Body of pancreas (tissue), 4 donors: ENCODE measurements around the gene TRIM10. TPM values are rescaled to one million over a fixed set of nuclear protein-coding genes. Genes with fewer than 3 reads are reported as not detected.

ENCODE experiments used
- ATAC-seq: fragments of 150-250 bp; one replicate; pipeline ENCODE4 v1.9.1; 2016
- DNase-seq, 4 donors: peaks; one replicate each; pipeline ENCODE4 v3.0.0-alpha.2; 2019
- H3K27ac ChIP-seq, 4 donors: fragments of 200-600 bp; sonication (generic); 1 replicate in 3 of 4; 2 replicates in 1 of 4; pipeline versions ENCODE4 v1.5.1 to v1.6.1; 2016 to 2019; ENCODE audit warnings: mild to moderate bottlenecking in 1 of 4, mixed read lengths in 1 of 4, moderate library complexity in 1 of 4
- H3K27me3 ChIP-seq, 2 donors: fragments of 200-600 bp; sonication (generic); one replicate each; pipeline ENCODE4 v1.6.0; 2016; ENCODE audit warnings: mild to moderate bottlenecking in 1 of 2
- H3K36me3 ChIP-seq, 2 donors: fragments of 200-600 bp; sonication (generic); replicated peaks in 1 of 2; 2 replicates each; pipeline ENCODE4 v1.5.1; 2016; ENCODE audit warnings: low read depth in 2 of 2; ENCODE audit not compliant: insufficient read depth in 1 of 2
- H3K4me1 ChIP-seq: fragments of 200-600 bp; sonication (generic); one replicate; pipeline ENCODE4 v1.6.0; 2016
- H3K4me3 ChIP-seq, 2 donors: fragments of 200-600 bp; sonication (generic); 1 replicate in 1 of 2; 2 replicates in 1 of 2; pipeline ENCODE4 v1.5.1; 2016 to 2019
- H3K9me3 ChIP-seq, 3 donors: fragments of 200-600 bp; sonication (generic); 1 replicate in 2 of 3; 2 replicates in 1 of 3; pipeline ENCODE4 v1.5.1; 2016
- POLR2A ChIP-seq, 3 donors: fragments of 450-650 bp; IDR thresholded peaks; one replicate each; pipeline ENCODE4 v1.6.1; 2016; ENCODE audit warnings: antibody characterized with exemption in 3 of 3, mild to moderate bottlenecking in 2 of 3
- WGBS, 2 donors: methylation state at CpG; one replicate each; pipeline ENCODE4 v1.1.5; 2017; 5-methylcytosine and 5-hydroxymethylcytosine counted together
- intact Hi-C: fragments of 100-400 bp; cut with DNase I; formaldehyde crosslinking; loops from one replicate; pipeline ENCODE4 v1.15.1; 2023
- total RNA-seq, 2 donors: library from RNA; depleted of rRNA; stranded (reverse); fragments of >200 nt; gene quantifications; one replicate each; pipeline ENCODE4 v1.1.0, GENCODE V29; 2016
- TF ChIP-seq, protein P1 (sequence below), 7 experiments: fragments of 450-650 bp in 4 of 7; fragments of 200-600 bp in 3 of 7; sonication (generic) in 3 of 7; IDR thresholded peaks; one replicate each; pipeline ENCODE4 v1.5.1; 2016 to 2019; ENCODE audit warnings: antibody characterized with exemption in 7 of 7

The TRIM10 gene
- total RNA-seq, 2 donors from 2014 or later = not detected

DNA sequence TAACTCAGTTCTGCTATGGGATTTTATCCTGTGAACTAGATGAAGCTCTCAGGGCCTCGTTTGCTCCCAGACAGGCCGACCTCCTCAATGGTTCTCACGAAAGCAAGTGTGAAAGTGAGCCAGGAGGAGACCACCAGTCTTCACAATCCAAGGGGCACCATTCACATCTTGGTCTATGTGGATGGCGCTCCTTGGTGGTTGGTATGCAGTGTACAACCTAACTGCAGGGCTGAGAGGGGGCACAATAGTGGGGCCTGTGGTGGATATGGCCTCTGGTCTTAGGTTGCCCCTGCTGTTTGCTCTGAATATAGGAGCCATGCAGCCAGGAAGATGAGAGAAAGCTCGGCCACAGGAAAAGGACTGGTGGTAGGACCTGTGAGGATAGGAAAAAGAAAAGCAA, 27.5 kb upstream of the TRIM10 start:
- H3K27me3 ChIP-seq = no peaks in the 10 kb centered on the region
- no peak overlapping the region for H3K4me3 ChIP-seq
- peaks cover 13 to 25% of the 10 kb centered on the region in 2 donors for H3K36me3 ChIP-seq
- no peaks in the 10 kb centered on the region for H3K4me1 ChIP-seq
- TF ChIP-seq, protein P1, sequence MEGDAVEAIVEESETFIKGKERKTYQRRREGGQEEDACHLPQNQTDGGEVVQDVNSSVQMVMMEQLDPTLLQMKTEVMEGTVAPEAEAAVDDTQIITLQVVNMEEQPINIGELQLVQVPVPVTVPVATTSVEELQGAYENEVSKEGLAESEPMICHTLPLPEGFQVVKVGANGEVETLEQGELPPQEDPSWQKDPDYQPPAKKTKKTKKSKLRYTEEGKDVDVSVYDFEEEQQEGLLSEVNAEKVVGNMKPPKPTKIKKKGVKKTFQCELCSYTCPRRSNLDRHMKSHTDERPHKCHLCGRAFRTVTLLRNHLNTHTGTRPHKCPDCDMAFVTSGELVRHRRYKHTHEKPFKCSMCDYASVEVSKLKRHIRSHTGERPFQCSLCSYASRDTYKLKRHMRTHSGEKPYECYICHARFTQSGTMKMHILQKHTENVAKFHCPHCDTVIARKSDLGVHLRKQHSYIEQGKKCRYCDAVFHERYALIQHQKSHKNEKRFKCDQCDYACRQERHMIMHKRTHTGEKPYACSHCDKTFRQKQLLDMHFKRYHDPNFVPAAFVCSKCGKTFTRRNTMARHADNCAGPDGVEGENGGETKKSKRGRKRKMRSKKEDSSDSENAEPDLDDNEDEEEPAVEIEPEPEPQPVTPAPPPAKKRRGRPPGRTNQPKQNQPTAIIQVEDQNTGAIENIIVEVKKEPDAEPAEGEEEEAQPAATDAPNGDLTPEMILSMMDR (IDR thresholded peaks at IDR 0.05) = no peak
- TF ChIP-seq POLR2A (IDR thresholded peaks at IDR 0.05) = no peak
- intact Hi-C loops = no loop called here
- 94 to 98% methylated on average over 5 of the region's 5 CpGs for WGBS, 2 donors
- H3K27ac ChIP-seq = no peak overlapping the region
- ATAC-seq (no peak), DNase-seq (no peak)
- H3K9me3 ChIP-seq = no peaks in the 10 kb centered on the region

DNA sequence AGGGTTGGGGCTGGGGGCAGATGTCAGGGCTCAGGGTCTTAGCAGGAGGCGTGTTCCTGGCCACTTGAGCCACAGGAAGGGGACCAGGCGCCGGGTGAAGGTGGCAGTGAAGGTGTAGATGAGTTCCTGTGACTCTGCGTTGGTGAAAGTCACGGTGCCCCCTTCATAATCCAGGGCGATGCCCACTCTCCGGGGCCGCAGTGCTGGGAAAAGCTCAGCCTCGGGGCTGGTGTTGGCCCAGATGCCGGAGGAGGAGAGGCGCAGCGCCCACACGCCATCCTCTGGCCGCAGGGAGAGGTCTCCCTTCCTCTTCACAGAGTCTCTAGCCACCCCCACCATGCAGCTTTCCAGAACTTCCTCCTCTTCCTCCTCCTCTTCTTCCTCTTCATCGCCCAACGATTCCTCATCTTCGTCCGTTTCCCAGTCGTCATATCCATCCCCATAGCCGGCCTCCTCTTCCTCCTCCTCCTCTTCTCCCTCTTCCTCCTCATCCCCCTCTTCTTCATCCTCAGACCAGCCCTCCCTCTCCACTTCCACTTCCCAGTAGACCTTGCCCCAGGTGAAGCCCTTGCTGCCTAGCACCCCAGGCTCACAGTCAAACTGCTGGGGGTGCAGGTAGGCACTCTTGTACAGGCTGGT, 25.0 kb upstream of the TRIM10 start:
- ATAC-seq = no peak
- WGBS, 2 donors = 91 to 93% methylated on average over 18 to 20 of the region's 20 CpGs

DNA sequence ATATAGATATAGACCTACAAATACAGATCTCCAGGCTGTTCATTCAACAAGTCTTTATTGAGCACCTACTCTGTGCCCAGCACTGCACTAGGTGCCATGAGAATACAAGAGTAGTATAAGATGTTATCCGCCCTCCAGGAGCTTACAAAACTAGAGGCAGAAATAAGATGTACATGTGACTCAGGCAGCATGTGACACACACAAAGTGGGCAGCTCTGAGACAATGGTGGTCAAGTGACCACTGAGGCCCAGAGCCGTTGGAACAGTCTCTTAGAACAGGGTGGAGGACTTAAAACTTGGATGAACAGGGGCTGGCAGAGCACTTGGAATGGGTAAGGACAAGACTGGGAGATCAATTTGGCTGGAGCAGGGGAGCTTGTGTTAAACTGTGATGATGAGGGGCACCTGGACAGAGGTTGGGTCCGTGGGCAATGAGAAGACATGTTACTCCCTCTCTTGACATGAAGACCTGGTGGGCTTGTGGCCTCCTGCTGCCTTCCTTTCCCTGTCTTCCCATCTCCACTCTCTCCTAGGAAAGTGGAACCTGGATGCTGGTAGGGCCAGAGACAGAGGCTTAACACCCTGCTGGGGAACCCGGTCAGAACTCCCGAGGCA, 23.5 kb upstream of the TRIM10 start:
- no peak for TF ChIP-seq POLR2A (IDR thresholded peaks at IDR 0.05)
- TF ChIP-seq, protein P1 (IDR thresholded peaks at IDR 0.05) = no peak
- Histone ChIP-seq H3K4me1 (no peaks in the 10 kb centered on the region), H3K4me3 (no peak overlapping the region), H3K36me3 (peaks cover 13 to 19% of the 10 kb centered on the region in 2 donors), H3K9me3 (no peaks in the 10 kb centered on the region), H3K27me3 (no peaks in the 10 kb centered on the region), H3K27ac (no peak overlapping the region)
- intact Hi-C loops = no loop called here
- 88% methylated on average over 5 of the region's 5 CpGs for WGBS, 2 donors
- DNase-seq = no peak
- ATAC-seq = no peak

More for the DNA sequence above, 25.0 kb upstream of the TRIM10 start:
- DNase-seq = no peak
- no peak for TF ChIP-seq POLR2A (IDR thresholded peaks at IDR 0.05)
- TF ChIP-seq, protein P1 (IDR thresholded peaks at IDR 0.05) = no peak
- intact Hi-C loops = no loop called here
- Histone ChIP-seq H3K4me3 (no peak overlapping the region), H3K27ac (no peak overlapping the region), H3K27me3 (no peaks in the 10 kb centered on the region), H3K4me1 (no peaks in the 10 kb centered on the region), H3K36me3 (peaks cover 13 to 25% of the 10 kb centered on the region in 2 donors), H3K9me3 (no peaks in the 10 kb centered on the region)

DNA sequence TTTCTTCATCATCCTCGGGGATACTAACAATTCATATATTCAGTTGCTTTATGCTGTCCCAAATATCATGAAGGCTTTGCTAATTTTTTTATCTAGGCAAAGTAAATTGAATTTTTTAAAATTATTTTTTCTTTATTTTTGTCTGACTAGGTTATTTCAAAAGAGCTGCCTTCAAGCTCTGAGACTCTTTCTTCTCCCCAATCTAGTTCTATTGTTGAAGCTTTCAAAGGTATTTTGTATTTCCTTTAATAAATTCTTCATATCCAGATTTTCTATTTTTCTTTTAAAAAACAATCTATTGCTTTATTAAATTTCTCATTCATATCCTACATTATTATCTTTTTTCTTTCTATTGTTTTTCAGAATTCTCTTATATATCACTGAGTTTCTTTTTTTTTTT, 19.1 kb upstream of the TRIM10 start:
- ATAC-seq (no peak), DNase-seq (no peak)
- TF ChIP-seq, protein P1 (IDR thresholded peaks at IDR 0.05) = no peak
- WGBS, 2 donors = 61 to 72% methylated on average over 1 of the region's 1 CpG
- H3K4me1 ChIP-seq = no peaks in the 10 kb centered on the region
- no peaks in the 10 kb centered on the region for H3K9me3 ChIP-seq
- no peaks in the 10 kb centered on the region for H3K27me3 ChIP-seq
- peaks cover 0 to 1% of the 10 kb centered on the region in 2 donors for H3K36me3 ChIP-seq
- intact Hi-C loops = no loop called here
- no peak overlapping the region for H3K27ac ChIP-seq
- H3K4me3 ChIP-seq = no peak overlapping the region

DNA sequence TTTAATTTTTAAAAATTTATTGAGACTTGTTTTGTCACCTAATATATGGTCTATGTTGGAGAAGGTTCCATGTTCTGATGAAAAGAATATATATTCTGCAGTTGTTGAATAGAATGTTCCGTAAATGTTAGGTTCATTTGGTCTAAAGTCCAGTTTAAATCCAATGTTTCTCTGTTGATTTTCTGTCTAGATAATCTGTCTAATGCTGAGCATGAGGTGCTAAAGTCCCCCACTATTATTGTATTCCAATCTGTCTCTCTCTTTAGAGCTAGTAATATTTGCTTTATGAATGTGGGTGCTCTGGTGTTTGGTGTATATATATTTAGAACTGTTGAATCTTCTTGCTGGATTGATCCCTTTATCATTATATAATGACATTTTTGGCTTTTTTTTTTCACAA, 17.8 kb upstream of the TRIM10 start:
- ATAC-seq (no peak), DNase-seq (no peak)
- Histone ChIP-seq H3K9me3 (no peaks in the 10 kb centered on the region), H3K4me1 (no peaks in the 10 kb centered on the region), H3K4me3 (no peak overlapping the region), H3K27ac (no peak overlapping the region), H3K27me3 (no peaks in the 10 kb centered on the region), H3K36me3 (no peaks in the 10 kb centered on the region)
- 60 to 82% methylated on average over 1 of the region's 1 CpG for WGBS, 2 donors
- no peak for TF ChIP-seq POLR2A (IDR thresholded peaks at IDR 0.05)
- TF ChIP-seq, protein P1 (IDR thresholded peaks at IDR 0.05) = no peak
- intact Hi-C loops = no loop called here
